SK-N-SH treated with all-trans-retinoic acid at 6 μM for 48 hours (cell line): ENCODE results near the gene ADCY5.

ENCODE experiments used
- ATAC-seq: fragments of 200-7000 bp; cut with Tn5 transposase; 3 replicates; pipeline ENCODE4 v1.9.1; 2020; ENCODE audit warnings: mild to moderate bottlenecking, moderate library complexity
- ARNTL ChIP-seq: fragments of 450-650 bp; formaldehyde crosslinking; IDR thresholded peaks from 2 replicates; pipeline ENCODE4 v1.5.0; 2020; ENCODE audit warnings: low read depth, mild to moderate bottlenecking, moderate library complexity, borderline replicate concordance
- BACH2 ChIP-seq: fragments of 250-450 bp; sonication (Bioruptor Pico); IDR thresholded peaks from 2 replicates; pipeline ENCODE4 v1.9.0; 2021; ENCODE audit warnings: mild to moderate bottlenecking, borderline replicate concordance
- CSDC2 ChIP-seq: fragments of 250-450 bp; sonication (Bioruptor Pico); IDR thresholded peaks from 2 replicates; pipeline ENCODE4 v1.5.0; 2020; ENCODE audit warnings: mild to moderate bottlenecking, moderate library complexity
- ESRRG ChIP-seq: fragments of 250-450 bp; sonication (Bioruptor Pico); IDR thresholded peaks from 2 replicates; pipeline ENCODE4 v1.6.1; 2021; ENCODE audit warnings: mild to moderate bottlenecking
- GLIS3 ChIP-seq: fragments of 250-450 bp; sonication (Bioruptor Pico); IDR thresholded peaks from 2 replicates; pipeline ENCODE4 v1.5.0; 2020; ENCODE audit warnings: mild to moderate bottlenecking, moderate library complexity
- ISL1 ChIP-seq: fragments of 250-450 bp; sonication (Bioruptor Pico); IDR thresholded peaks from 2 replicates; pipeline ENCODE4 v2.1.2; 2022; ENCODE audit warnings: mild to moderate bottlenecking, moderate library complexity
- OSR1 ChIP-seq: fragments of 250-450 bp; sonication (Bioruptor Pico); IDR thresholded peaks from 2 replicates; pipeline ENCODE4 v1.8.0; 2022; ENCODE audit warnings: moderate library complexity, mild to moderate bottlenecking, inconsistent platforms
- PPARA ChIP-seq: fragments of 250-450 bp; sonication (Bioruptor Pico); IDR thresholded peaks from 2 replicates; pipeline ENCODE4 v1.5.0; 2020; ENCODE audit warnings: mild to moderate bottlenecking, borderline replicate concordance
- RARB ChIP-seq: fragments of 250-450 bp; sonication (Bioruptor Pico); IDR thresholded peaks from 2 replicates; pipeline ENCODE4 v1.8.0; 2021; ENCODE audit warnings: mild to moderate bottlenecking, moderate library complexity
- SNAI2 ChIP-seq: fragments of 250-450 bp; sonication (Bioruptor Pico); IDR thresholded peaks from 2 replicates; pipeline ENCODE4 v1.5.0; 2020; ENCODE audit warnings: mild to moderate bottlenecking, moderate library complexity
- TCF4 ChIP-seq: fragments of 250-450 bp; sonication (Bioruptor Pico); IDR thresholded peaks from 2 replicates; pipeline ENCODE4 v1.8.0; 2021; ENCODE audit warnings: mild to moderate bottlenecking, moderate library complexity, borderline replicate concordance
- ZC3H10 ChIP-seq: fragments of 250-450 bp; sonication (Bioruptor Pico); IDR thresholded peaks from 2 replicates; pipeline ENCODE4 v1.5.1; 2021; ENCODE audit warnings: mild to moderate bottlenecking, moderate library complexity
- ZFP3 ChIP-seq: fragments of 250-450 bp; sonication (Bioruptor Pico); IDR thresholded peaks from 2 replicates; pipeline ENCODE4 v1.5.0; 2020; ENCODE audit warnings: mild to moderate bottlenecking, moderate library complexity
- ZFP30 ChIP-seq: fragments of 450-650 bp; formaldehyde crosslinking; IDR thresholded peaks from 2 replicates; pipeline ENCODE4 v1.5.0; 2022; ENCODE audit warnings: mild to moderate bottlenecking, moderate library complexity
- ZNF565 ChIP-seq: fragments of 450-650 bp; formaldehyde crosslinking; conservative IDR thresholded peaks from 2 replicates; pipeline ENCODE4 v1.5.0; 2020; ENCODE audit warnings: low read depth, mild to moderate bottlenecking, moderate library complexity
- ZNF70 ChIP-seq: fragments of 450-650 bp; formaldehyde crosslinking; IDR thresholded peaks from 2 replicates; pipeline ENCODE4 v1.5.0; 2020; ENCODE audit warnings: mild to moderate bottlenecking, moderate library complexity
- ZNF8 ChIP-seq: fragments of 450-650 bp; formaldehyde crosslinking; IDR thresholded peaks from 2 replicates; pipeline ENCODE4 v1.5.0; 2020; ENCODE audit warnings: mild to moderate bottlenecking, moderate library complexity
- TF ChIP-seq, protein P1 (sequence below): fragments of 250-450 bp; sonication (Bioruptor Pico); IDR thresholded peaks from 2 replicates; pipeline ENCODE4 v1.8.0; 2020; ENCODE audit warnings: mild to moderate bottlenecking, moderate library complexity, borderline replicate concordance
- TF ChIP-seq, protein P2 (sequence below): fragments of 250-450 bp; sonication (Bioruptor Pico); IDR thresholded peaks from 2 replicates; pipeline ENCODE4 v1.5.1; 2021; ENCODE audit warnings: mild to moderate bottlenecking, moderate library complexity
- TF ChIP-seq, protein P3 (sequence below): fragments of 250-450 bp; sonication (Bioruptor Pico); IDR thresholded peaks from 2 replicates; pipeline ENCODE4 v1.5.0; 2020; ENCODE audit warnings: mild to moderate bottlenecking, moderate library complexity

Gene ADCY5

DNA sequence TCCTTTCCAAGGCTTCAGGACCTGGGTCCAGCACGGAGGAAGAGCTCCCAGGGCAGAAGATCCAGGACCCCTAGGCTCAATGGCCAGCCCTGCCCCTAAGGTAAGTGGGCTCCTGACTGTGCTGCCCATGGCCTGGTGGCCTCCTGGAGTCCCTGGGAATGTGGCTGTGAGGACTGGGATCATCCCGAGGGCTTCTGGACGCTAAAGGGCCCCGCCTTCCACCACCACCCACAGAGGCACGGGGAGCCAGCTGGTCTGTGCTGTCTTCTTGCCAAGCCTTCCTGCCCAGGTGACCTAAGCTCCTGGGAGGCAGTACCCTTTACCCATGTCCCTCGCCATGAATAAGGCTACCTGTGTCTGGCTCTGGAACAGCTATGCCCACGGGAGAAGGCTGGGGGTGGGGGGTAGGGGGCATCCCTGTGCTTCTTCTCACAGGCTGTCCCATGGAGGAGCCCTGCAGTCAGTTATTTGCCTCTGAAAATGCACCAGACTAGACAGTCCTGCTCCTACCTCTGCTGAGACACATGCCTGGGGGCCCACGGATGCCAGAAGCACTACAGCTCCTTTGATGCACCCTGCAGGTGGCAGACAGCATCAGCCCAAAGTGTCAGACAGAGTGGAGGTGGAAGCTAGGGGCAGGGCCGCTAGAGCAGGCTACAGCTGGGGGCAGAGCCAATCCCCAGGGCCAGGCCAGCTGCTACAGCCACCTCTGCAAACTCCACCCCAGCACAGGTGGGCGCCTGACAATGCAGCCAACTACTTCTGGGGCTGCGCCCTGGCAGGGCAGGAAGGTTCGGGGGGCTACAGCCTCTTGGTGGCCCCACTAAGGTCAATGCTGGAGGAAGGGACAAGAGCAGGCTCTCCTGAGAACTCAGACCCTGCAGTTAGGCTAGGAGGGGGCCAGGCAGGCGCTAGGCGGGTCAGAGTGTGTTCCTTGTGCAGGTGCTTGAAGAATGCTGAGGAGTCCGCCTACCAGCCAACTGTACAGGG lies 156.3 kb downstream of the ADCY5 start:
- TF ChIP-seq, protein P1, sequence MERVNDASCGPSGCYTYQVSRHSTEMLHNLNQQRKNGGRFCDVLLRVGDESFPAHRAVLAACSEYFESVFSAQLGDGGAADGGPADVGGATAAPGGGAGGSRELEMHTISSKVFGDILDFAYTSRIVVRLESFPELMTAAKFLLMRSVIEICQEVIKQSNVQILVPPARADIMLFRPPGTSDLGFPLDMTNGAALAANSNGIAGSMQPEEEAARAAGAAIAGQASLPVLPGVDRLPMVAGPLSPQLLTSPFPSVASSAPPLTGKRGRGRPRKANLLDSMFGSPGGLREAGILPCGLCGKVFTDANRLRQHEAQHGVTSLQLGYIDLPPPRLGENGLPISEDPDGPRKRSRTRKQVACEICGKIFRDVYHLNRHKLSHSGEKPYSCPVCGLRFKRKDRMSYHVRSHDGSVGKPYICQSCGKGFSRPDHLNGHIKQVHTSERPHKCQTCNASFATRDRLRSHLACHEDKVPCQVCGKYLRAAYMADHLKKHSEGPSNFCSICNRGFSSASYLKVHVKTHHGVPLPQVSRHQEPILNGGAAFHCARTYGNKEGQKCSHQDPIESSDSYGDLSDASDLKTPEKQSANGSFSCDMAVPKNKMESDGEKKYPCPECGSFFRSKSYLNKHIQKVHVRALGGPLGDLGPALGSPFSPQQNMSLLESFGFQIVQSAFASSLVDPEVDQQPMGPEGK (CRISPR knock-in tag): no peak
- TF ChIP-seq OSR1 (CRISPR knock-in tag) (no peak), ZC3H10 (CRISPR knock-in tag) (no peak), ZNF565 (no peak), ISL1 (CRISPR knock-in tag) (no peak), SNAI2 (CRISPR knock-in tag) (no peak), ESRRG (CRISPR knock-in tag) (no peak), PPARA (CRISPR knock-in tag) (no peak), RARB (no peak), ZNF70 (CRISPR knock-in tag) (no peak), CSDC2 (CRISPR knock-in tag) (no peak), BACH2 (CRISPR knock-in tag) (no peak), ZNF8 (CRISPR knock-in tag) (no peak), ARNTL (CRISPR knock-in tag) (no peak)
- TF ChIP-seq, protein P2, sequence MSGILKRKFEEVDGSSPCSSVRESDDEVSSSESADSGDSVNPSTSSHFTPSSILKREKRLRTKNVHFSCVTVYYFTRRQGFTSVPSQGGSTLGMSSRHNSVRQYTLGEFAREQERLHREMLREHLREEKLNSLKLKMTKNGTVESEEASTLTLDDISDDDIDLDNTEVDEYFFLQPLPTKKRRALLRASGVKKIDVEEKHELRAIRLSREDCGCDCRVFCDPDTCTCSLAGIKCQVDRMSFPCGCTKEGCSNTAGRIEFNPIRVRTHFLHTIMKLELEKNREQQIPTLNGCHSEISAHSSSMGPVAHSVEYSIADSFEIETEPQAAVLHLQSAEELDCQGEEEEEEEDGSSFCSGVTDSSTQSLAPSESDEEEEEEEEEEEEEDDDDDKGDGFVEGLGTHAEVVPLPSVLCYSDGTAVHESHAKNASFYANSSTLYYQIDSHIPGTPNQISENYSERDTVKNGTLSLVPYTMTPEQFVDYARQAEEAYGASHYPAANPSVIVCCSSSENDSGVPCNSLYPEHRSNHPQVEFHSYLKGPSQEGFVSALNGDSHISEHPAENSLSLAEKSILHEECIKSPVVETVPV (CRISPR knock-in tag): no peak
- no peak for ATAC-seq

DNA sequence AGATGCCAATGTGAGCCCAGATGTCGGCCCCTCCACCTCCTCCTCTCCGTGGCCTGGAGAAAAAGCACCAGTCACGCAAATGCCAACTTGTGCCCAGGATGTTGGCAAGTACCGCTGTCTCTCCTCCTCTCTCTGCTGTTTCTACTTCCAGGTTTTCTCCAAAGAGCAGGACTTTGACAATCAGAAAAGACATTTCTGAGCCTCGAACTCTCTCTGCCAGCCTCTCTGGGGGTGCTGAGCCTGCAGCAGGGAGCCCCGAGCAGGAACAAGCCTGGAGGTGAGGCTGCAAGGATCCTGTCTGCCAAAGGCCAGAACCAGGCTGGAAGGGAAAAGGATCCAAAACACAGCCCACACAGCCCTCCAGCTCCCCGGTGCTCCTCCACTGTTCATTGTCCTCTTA lies 157.5 kb downstream of the ADCY5 start:
- ATAC-seq: no peak

DNA sequence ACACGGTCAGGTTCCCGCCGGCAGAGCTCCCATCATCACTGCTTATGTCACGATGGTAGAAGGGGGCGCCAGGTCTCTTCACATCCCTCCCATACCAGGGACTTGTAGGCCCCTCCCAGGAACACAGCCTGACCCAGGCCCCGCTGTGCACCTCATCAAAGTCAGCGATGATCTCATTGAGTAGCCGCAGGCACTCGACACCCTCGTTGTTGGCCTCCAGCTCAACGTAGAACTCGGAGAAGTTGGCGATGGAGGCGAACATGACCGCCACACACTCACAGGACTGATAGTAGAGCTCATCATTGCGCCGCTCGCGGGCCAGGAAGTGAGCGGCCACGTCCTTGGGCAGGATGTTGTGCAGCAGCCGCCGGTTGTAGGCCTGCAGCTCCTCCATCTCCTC lies 157.9 kb downstream of the ADCY5 start:
- TF ChIP-seq ZNF8 (CRISPR knock-in tag): no peak
- TF ChIP-seq ARNTL (CRISPR knock-in tag): no peak
- TF ChIP-seq CSDC2 (CRISPR knock-in tag): no peak
- no peak for TF ChIP-seq ZFP30 (CRISPR knock-in tag)
- no peak for TF ChIP-seq TCF4
- TF ChIP-seq GLIS3 (CRISPR knock-in tag): no peak
- no peak for TF ChIP-seq SNAI2 (CRISPR knock-in tag)
- TF ChIP-seq, protein P3, sequence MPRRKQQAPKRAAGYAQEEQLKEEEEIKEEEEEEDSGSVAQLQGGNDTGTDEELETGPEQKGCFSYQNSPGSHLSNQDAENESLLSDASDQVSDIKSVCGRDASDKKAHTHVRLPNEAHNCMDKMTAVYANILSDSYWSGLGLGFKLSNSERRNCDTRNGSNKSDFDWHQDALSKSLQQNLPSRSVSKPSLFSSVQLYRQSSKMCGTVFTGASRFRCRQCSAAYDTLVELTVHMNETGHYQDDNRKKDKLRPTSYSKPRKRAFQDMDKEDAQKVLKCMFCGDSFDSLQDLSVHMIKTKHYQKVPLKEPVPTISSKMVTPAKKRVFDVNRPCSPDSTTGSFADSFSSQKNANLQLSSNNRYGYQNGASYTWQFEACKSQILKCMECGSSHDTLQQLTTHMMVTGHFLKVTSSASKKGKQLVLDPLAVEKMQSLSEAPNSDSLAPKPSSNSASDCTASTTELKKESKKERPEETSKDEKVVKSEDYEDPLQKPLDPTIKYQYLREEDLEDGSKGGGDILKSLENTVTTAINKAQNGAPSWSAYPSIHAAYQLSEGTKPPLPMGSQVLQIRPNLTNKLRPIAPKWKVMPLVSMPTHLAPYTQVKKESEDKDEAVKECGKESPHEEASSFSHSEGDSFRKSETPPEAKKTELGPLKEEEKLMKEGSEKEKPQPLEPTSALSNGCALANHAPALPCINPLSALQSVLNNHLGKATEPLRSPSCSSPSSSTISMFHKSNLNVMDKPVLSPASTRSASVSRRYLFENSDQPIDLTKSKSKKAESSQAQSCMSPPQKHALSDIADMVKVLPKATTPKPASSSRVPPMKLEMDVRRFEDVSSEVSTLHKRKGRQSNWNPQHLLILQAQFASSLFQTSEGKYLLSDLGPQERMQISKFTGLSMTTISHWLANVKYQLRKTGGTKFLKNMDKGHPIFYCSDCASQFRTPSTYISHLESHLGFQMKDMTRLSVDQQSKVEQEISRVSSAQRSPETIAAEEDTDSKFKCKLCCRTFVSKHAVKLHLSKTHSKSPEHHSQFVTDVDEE (CRISPR knock-in tag): no peak
- no peak for ATAC-seq

More for the DNA sequence above, 157.5 kb downstream of the ADCY5 start:
- no peak for TF ChIP-seq ZNF565
- no peak for TF ChIP-seq ZNF8 (CRISPR knock-in tag)
- TF ChIP-seq OSR1 (CRISPR knock-in tag): no peak
- TF ChIP-seq ESRRG (CRISPR knock-in tag): no peak
- no peak for TF ChIP-seq ZFP3 (CRISPR knock-in tag)
- TF ChIP-seq, protein P2 (CRISPR knock-in tag): no peak
- no peak for TF ChIP-seq ARNTL (CRISPR knock-in tag)
- TF ChIP-seq ZC3H10 (CRISPR knock-in tag): no peak
- TF ChIP-seq, all 23 proteins: peak for 0
